Ectodermal cell (in vitro differentiated cells): ENCODE results near the gene GMPR.

ENCODE experiments used
- H3K27ac ChIP-seq: 2 replicates; pipeline ENCODE4 v1.7.0; 2013; ENCODE audit warnings: mild to moderate bottlenecking, low read depth, low read length; ENCODE audit not compliant: insufficient read depth, poor library complexity, severe bottlenecking
- H3K27me3 ChIP-seq: 2 replicates; pipeline ENCODE4 v1.7.0; 2013; ENCODE audit warnings: mild to moderate bottlenecking, low read length; ENCODE audit not compliant: insufficient read depth, control insufficient read depth, poor library complexity, severe bottlenecking
- H3K36me3 ChIP-seq: one replicate; pipeline ENCODE4 v1.7.0; 2013; ENCODE audit warnings: low read length; ENCODE audit not compliant: control insufficient read depth, insufficient read depth
- H3K4me1 ChIP-seq: one replicate; pipeline ENCODE4 v1.7.0; 2013; ENCODE audit warnings: low read length; ENCODE audit not compliant: control insufficient read depth, insufficient read depth
- H3K4me3 ChIP-seq: 2 replicates; pipeline ENCODE4 v1.7.0; 2013; ENCODE audit warnings: low read depth, low read length, control low read depth; ENCODE audit not compliant: insufficient read depth
- H3K9me3 ChIP-seq: 2 replicates; pipeline ENCODE4 v1.7.0; 2013; ENCODE audit warnings: mild to moderate bottlenecking, low read length, moderate library complexity; ENCODE audit not compliant: control insufficient read depth
- WGBS, 2 experiments: methylation state at CpG; one replicate each; pipeline ENCODE4 v1.1.7; 2013; ENCODE audit warnings: missing lambda C conversion rate in 2 of 2; 5-methylcytosine and 5-hydroxymethylcytosine counted together

GMPR gene

GRCh38 chr6:16284472-16284871 is 46.1 kb downstream of the GMPR start:
- 90 to 94% methylated on average over 14 of the region's 14 CpGs for WGBS, 2 experiments
- no peaks in the 10 kb centered on the region for H3K27me3 ChIP-seq
- no peaks in the 10 kb centered on the region for H3K4me1 ChIP-seq
- H3K9me3 ChIP-seq = no peaks in the 10 kb centered on the region
- H3K27ac ChIP-seq = no peak overlapping the region
- H3K36me3 ChIP-seq = no peaks in the 10 kb centered on the region
- no peak overlapping the region for H3K4me3 ChIP-seq

- no peaks in the 10 kb centered on the region for H3K27me3 ChIP-seq
- no peaks in the 10 kb centered on the region for H3K9me3 ChIP-seq
- no peaks in the 10 kb centered on the region for H3K4me1 ChIP-seq
- no peak overlapping the region for H3K27ac ChIP-seq
- H3K4me3 ChIP-seq = no peak overlapping the region
- no peaks in the 10 kb centered on the region for H3K36me3 ChIP-seq
- 89 to 91% methylated on average over 11 of the region's 11 CpGs for WGBS, 2 experiments
Measured at GRCh38 chr6:16285467-16286150, 47.2 kb downstream of the GMPR start.

GRCh38 chr6:16286151-16286522 is 47.8 kb downstream of the GMPR start:
- H3K27ac ChIP-seq = no peak overlapping the region
- no peaks in the 10 kb centered on the region for H3K36me3 ChIP-seq
- no peak overlapping the region for H3K4me3 ChIP-seq
- H3K9me3 ChIP-seq = no peaks in the 10 kb centered on the region
- 40 to 42% methylated on average over 15 of the region's 15 CpGs for WGBS, 2 experiments
- H3K4me1 ChIP-seq = no peaks in the 10 kb centered on the region
- no peaks in the 10 kb centered on the region for H3K27me3 ChIP-seq

GRCh38 chr6:16288163-16288562 is 49.8 kb downstream of the GMPR start:
- 92 to 93% methylated on average over 26 of the region's 26 CpGs for WGBS, 2 experiments
- Histone ChIP-seq H3K9me3 (no peaks in the 10 kb centered on the region), H3K36me3 (no peaks in the 10 kb centered on the region), H3K27me3 (no peaks in the 10 kb centered on the region), H3K4me3 (no peak overlapping the region), H3K4me1 (no peaks in the 10 kb centered on the region), H3K27ac (no peak overlapping the region)

GRCh38 chr6:16291739-16292138 is 53.4 kb downstream of the GMPR start:
- Histone ChIP-seq H3K27ac (no peak overlapping the region), H3K36me3 (no peaks in the 10 kb centered on the region), H3K4me1 (peaks cover 4% of the 10 kb centered on the region), H3K4me3 (no peak overlapping the region), H3K9me3 (no peaks in the 10 kb centered on the region), H3K27me3 (no peaks in the 10 kb centered on the region)
- 93 to 94% methylated on average over 6 of the region's 6 CpGs for WGBS, 2 experiments

- no peaks in the 10 kb centered on the region for H3K36me3 ChIP-seq
- no peak overlapping the region for H3K4me3 ChIP-seq
- no peaks in the 10 kb centered on the region for H3K9me3 ChIP-seq
- H3K27ac ChIP-seq = no peak overlapping the region
- H3K4me1 ChIP-seq = peaks cover 4% of the 10 kb centered on the region
- no peaks in the 10 kb centered on the region for H3K27me3 ChIP-seq
- 93 to 95% methylated on average over 5 of the region's 5 CpGs for WGBS, 2 experiments
Measured at GRCh38 chr6:16292432-16292831, 54.0 kb downstream of the GMPR start.

- H3K27ac ChIP-seq = no peak overlapping the region
- H3K27me3 ChIP-seq = no peaks in the 10 kb centered on the region
- H3K4me1 ChIP-seq = peaks cover 4% of the 10 kb centered on the region
- no peak overlapping the region for H3K4me3 ChIP-seq
- 94 to 95% methylated on average over 8 of the region's 8 CpGs for WGBS, 2 experiments
- no peaks in the 10 kb centered on the region for H3K9me3 ChIP-seq
- H3K36me3 ChIP-seq = no peaks in the 10 kb centered on the region
Measured at GRCh38 chr6:16292942-16293341, 54.6 kb downstream of the GMPR start.

- no peaks in the 10 kb centered on the region for H3K36me3 ChIP-seq
- H3K27me3 ChIP-seq = no peaks in the 10 kb centered on the region
- WGBS, 2 experiments = 94 to 95% methylated on average over 10 of the region's 10 CpGs
- no peaks in the 10 kb centered on the region for H3K9me3 ChIP-seq
- peaks cover 4% of the 10 kb centered on the region for H3K4me1 ChIP-seq
- H3K4me3 ChIP-seq = no peak overlapping the region
- H3K27ac ChIP-seq = no peak overlapping the region
Measured at GRCh38 chr6:16294371-16294770, 56.0 kb downstream of the GMPR start.

GRCh38 chr6:16295060-16295459 is 56.7 kb downstream of the GMPR start:
- H3K27ac ChIP-seq = no peak overlapping the region
- 89 to 94% methylated on average over 15 of the region's 15 CpGs for WGBS, 2 experiments
- no peaks in the 10 kb centered on the region for H3K36me3 ChIP-seq
- H3K4me3 ChIP-seq = no peak overlapping the region
- H3K27me3 ChIP-seq = no peaks in the 10 kb centered on the region
- no peaks in the 10 kb centered on the region for H3K9me3 ChIP-seq
- peaks cover 4% of the 10 kb centered on the region for H3K4me1 ChIP-seq

- Histone ChIP-seq H3K27me3 (no peaks in the 10 kb centered on the region), H3K4me1 (peaks cover 4% of the 10 kb centered on the region), H3K9me3 (no peaks in the 10 kb centered on the region), H3K36me3 (no peaks in the 10 kb centered on the region), H3K4me3 (no peak overlapping the region), H3K27ac (no peak overlapping the region)
- WGBS, 2 experiments = 93% methylated on average over 5 of the region's 5 CpGs
Measured at GRCh38 chr6:16295471-16295870, 57.1 kb downstream of the GMPR start.
